GM19452 (cell line): ENCODE measurements around the gene SYTL2.
"Not testable (repeated sequence)": the region's sequence is repeated elsewhere in the genome, so short reads cannot be mapped to it uniquely, and the experiment has no call there.

Experiments
- ATAC-seq: cut with Tn5 transposase; IDR thresholded peaks from one replicate; pipeline ENCODE4 v1.9.1; 2021; ENCODE audit not compliant: unreplicated experiment

SYTL2 gene, protein sequence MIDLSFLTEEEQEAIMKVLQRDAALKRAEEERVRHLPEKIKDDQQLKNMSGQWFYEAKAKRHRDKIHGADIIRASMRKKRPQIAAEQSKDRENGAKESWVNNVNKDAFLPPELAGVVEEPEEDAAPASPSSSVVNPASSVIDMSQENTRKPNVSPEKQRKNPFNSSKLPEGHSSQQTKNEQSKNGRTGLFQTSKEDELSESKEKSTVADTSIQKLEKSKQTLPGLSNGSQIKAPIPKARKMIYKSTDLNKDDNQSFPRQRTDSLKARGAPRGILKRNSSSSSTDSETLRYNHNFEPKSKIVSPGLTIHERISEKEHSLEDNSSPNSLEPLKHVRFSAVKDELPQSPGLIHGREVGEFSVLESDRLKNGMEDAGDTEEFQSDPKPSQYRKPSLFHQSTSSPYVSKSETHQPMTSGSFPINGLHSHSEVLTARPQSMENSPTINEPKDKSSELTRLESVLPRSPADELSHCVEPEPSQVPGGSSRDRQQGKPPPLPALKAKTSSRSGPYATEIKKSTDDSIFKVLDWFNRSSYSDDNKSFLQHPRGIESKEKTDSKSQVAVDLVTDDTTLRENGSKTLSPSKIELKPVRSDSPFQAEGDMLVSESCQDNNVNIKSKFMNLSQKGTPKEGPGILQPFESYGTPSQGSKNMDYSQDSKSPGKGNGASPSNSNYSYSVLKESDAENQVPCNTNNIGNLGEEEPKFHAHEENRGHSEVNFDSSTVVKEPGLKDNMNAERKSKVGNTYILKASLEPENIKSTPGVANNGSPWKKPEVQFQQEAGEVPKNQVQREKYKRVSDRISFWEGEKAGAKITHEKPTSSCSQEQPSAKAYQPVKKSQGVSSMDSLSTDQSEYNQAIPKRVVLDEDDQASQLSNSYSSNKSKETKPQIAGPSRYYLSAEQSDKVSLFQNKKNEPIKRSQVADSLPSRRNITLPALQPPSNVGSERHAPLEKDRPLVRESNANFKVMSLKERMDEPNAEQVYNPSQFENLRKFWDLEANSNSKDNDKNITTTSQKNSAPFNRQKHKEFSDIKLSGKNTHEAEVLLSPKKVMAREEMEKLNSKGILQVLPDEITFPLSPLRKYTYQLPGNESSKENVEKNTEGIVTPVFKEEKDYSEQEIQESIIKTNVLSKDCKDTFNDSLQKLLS (N-terminal part only)

DNA sequence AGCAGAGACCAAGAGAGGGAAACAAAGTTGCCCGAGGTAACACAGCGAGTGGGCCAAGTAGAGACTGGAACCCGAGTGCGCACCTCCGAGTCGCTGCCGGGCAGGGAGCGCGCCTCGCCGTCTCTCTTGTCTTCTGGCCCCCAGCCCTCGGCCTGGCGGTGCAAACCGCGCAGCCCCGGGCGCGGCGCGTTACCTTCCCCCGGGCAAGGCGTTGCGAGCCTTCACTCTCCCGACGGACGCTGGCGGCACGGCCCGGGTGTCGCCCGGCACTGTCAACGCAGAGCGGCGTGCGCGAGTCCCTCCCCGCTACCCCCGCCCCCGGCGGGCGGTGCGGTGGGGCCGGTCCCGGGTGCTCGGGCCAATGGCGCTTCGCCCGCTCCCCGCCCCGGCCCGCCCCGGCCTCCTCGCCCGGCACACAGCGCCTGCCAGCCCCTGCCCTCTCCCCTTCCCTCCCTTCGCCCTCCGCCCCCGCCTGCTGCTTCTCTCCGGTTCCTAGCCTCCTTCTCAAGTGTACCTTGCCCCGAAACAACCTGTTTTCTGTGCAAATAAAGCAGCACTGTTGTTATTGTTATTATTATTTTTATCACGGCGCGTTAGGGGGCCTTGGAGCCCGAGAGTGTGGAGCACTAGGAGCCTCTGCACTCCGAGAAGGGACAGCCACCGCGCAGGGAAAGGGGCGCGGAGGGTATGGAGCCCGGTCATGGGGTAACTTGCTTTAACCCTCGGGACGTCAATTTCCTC is at the start of gene SYTL2:
Gene SYTL2, minus strand, starts transcription at position 271 of the 741 bp plus-strand sequence. CDS start 53,416 bp downstream, outside the sequence.
- ATAC-seq = peak; percentile 89

DNA sequence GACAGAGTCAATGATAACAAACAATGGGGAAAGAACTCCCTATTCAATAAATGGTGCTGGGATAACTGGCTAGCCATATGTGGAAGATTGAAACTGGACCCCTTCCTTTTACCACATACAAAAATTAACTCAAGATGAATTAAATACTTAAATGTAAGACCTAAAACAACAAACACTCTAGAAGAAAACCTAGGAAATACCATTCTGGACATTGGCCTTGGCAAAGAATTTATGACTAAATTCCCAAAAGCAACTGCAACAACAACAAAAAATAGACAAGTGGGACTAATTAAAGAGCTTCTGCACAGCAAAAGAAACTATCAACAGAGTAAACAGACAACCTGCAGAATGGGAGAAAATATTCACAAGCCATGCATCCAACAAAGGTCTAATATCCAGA is 48.6 kb upstream of the SYTL2 start:
- not testable (repeated sequence) for ATAC-seq

DNA sequence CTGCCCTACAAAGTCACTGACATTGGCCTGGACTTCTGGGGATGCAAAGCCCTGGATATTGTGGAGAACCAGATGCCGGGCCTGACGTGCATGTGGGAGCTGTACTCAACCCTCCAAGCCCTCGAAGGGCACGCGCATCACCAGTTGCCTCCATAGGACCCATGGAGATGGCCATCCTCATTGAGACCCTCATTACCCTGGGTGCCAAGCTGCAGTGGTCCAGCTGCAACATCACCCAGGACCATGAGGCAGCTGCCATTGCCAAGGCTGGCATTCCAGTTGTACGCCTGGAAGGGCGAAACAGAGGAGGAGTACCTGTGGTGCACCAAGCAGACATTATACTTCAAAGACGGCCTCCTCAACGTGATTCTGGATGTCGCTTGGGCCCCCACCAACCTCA is 46.2 kb upstream of the SYTL2 start:
- no peak for ATAC-seq

DNA sequence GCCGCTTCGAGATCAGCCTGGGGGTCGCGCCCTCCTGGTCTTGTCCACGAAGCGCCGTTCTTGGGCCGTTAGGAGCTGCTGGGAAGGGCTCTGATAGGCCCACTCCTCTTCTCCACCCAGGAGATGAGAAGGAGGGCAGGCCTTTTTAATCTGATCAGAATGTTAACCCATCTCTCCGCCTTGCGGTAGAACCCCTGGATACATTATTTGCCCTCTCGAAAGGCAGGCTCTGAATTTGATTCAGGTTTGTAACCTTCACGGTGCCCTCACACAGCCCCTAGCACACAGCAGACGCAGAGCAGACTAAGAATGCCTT is 44.4 kb upstream of the SYTL2 start, which contains the start of gene CCDC83:
Gene CCDC83, plus strand, starts transcription at position 43 of the 316 bp plus-strand sequence. CDS start 9,741 bp downstream, outside the sequence.
- no peak for ATAC-seq

DNA sequence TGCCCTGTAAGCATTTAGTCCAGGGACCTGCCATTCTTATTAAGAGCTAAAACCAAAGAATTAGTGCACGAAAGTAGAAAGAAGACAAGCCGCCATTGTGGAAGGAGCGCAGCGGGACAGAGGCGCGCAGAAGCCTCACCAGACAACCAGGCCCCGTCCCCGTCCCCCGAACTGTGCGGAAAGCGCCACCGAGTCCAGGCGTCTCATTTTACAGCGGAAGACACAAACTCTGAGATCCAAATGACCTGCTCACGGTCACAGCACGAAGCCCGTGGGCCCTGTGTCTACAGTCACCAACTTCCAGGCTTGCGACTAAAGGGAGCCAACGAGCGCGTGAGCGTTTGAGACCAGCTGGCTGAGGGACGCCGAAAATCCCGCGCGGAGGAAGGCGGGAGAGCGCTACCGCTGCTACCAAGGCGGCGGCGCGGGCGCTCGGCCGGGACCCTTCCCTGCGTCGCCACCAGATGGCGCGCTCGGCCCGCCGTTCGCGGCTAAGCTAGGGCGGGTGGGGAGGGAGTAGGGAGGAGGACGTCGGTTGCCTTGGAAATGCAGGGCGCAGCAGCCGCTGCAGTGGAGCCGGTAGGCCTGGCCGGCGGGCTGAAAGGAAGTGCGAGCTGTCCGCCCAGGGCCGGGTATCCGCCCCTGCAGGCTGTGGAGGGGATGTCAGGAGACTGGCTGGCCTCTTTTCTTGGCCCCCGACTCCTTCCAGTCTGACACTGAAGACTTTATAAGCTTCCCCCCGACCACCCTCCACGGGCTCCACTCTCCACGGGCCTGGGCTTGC is 43.8 kb upstream of the SYTL2 start:
- peak; percentile 100 for ATAC-seq

DNA sequence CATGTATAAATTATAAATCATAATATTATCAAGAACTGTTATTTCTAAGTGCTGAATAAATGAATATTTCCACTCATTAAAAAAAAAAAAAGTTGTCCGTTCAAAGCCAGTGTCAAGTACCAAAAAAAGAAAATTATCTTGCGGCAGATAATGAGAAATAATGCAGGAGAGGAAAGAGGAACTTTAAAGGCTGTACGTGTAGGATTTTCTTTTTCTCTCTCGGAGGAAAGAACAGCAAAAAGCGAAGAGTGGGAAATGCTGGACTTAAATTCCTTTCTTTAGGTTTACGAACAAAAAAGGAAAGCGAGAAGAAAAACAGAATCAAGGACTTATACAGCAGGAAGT is 43.2 kb upstream of the SYTL2 start:
- no peak for ATAC-seq

DNA sequence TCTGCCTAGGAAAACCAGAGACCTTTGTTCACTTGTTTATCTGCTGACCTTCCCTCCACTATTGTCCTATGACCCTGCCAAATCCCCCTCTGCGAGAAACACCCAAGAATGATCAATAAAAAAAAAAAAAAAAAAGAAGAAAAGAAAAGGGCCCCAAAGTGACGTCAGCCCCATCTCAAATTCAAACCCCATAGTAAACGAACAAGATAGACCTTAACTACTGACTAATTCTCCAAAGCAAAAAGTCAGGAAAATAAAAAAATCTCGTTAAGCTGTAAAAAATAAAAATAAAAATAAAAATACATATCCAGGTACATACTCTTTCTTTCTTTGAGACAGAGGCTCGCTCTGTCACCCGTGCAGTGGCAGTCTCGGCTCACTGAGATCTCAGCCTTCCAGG is 42.6 kb upstream of the SYTL2 start:
- not testable (repeated sequence) for ATAC-seq

DNA sequence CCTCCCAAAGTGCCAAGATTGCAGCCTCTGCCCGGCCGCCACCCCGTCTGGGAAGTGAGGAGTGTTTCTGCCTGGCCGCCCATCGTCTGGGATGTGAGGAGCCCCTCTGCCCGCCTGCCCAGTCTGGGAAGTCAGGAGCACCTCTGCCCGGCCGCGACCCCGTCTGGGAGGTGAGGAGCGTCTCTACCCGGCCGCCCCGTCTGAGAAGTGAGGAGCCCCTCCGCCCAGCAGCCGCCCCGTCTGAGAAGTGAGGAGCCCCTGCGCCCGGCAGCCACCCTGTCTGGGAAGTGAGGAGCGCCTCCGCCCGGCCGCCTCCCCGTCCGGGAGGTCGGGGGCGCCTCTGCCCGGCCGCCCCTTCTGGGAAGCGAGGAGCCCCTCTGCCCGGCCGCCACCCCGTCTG is 41.8 kb upstream of the SYTL2 start:
- not testable (repeated sequence) for ATAC-seq

DNA sequence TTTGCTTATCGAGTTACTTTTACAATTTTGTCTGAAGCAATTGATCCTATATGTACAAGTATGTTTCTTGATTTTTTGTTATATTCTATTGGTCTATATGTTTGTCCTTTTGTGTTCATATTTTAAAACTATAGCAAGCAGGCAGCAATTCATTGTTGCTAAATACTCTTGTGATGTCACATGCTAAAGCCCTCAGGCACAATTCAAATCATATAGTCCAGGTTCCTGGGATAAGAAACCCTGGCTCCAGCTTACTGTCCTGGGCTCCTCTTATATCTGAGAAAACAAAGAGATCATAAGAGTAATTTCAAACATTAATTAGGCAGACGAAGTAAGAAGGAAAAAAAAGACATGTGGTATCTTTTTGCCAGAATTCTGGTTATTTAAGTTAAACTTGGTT is 37.6 kb upstream of the SYTL2 start:
- ATAC-seq = no peak

DNA sequence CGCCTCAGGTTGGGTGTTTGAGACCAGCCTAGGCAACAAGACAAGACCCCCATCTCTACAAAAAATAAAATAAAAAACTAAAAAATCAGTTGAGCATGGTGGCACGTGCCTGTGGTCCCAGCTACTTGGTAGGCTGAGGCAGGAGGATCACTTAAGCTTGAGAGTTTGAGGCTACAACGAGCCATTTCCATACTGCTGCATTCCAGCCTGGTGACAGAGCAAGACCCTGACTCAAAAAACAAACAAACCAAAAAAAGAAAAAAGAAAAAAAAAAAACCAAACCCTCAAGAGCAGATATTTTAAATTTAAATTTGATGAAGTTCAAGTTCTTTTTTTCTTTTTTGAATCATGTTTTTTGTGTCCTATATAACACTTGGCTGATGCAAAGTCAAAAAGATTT is 37.1 kb upstream of the SYTL2 start:
- ATAC-seq = no peak

DNA sequence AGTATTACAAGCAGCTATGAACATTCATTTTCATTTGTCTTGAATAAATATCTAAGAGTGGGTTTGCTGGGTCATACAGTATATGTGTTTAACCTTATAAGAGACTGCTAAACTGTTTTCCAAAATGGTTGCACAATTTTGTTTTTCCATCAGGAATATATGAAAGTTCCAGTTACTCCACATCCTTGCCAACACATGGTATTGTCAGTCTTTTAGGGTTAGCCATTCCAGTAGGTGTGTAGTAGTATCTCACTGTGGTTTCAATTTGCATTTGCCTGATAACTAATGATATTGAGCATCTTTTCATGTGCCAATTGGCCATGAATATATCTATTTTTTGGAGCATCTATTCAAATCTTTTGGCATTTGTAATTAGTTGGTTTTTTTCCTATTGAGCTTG is 36.5 kb upstream of the SYTL2 start:
- no peak for ATAC-seq

DNA sequence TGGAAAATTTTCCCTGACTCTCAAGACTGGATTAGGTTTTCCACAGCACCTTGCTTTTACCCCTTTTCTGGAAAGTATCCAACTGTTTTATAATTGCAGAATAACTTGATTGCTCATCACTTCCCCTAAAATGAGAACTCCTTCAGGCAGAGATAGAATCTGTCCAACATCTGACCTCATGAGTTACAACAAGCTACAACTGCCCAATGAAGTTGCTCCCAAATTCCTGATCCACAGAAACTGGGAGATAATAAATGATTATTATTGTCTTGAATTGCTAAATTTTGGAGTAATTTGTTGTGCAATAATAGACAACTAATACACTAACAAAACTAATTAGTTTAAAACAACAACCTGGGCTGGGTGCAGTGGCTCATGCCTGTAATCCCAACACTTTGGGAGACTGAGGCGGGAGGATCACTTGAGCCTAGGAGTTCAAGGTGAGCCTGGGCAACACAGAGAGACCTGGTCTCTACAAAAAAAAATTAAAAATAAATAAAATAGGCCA is 34.2 kb upstream of the SYTL2 start:
- no peak for ATAC-seq

DNA sequence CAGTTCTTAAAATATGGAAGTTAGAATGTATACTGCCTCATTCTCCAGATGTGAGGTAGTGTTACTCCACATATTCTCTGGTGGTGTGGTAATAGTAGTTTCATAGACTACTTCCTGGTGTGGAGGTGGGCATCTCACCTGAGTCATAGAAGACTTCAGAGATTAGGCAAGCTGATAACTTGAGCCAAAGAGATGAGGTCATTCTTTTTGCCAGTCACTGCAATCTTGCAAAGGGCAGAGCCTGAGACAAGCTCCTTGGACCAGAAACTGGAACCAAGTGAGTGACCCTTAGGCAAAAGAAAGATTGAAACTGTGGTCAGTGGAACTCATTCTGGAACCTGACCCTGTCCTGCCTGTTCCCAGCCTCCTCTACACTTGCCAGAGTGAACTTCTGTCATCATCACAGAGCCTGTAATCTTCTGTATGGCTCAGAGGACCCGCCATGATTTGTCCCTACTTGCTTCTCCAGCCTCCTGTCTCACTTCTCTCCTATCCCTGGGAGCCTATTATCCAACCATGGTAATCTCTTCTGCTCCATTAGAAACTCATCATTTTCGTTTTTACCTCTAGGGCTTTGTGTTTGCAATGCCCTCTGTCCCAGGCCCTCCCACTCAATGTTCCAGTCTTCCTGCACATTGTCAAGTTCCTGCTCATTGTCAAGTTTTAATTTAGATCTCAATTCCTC is 33.6 kb upstream of the SYTL2 start:
- ATAC-seq = no peak

DNA sequence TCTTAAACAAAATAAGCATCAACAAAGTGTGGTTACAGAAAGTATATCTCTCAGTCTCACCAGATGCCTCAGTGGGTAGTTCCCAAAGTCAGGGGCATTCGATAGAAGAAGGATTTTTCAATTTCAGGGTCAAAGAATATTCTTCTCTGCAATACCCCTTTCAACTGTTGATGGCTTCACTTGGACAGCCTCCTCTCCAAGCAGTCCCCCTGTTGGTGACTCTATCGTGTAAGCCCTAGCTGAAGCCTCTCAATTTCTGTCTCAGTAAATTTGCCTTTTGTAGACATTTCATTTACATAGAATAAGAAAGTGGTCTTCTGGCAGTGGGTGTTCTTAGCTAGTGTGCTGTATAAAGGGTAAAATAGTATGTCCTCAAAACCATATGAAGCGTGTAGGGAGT is 33.0 kb upstream of the SYTL2 start:
- no peak for ATAC-seq

DNA sequence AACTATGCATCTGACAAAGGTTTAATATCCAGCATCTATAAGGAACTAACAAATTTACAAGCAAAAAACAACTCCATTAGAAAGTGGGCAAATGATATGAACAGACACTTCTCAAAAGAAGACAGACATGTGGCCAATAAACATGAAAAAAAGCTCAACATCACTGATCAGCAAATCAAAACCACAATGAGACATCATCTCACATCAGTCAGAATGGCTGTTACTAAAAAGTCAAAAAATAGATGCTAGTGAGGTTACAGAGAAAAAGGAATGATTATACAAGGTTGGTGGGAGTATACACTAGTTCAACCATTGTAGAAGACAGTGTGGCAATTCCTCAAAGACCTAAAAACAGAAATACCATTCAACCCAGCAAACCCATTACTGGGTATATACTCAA is 30.0 kb upstream of the SYTL2 start:
- not testable (repeated sequence) for ATAC-seq

DNA sequence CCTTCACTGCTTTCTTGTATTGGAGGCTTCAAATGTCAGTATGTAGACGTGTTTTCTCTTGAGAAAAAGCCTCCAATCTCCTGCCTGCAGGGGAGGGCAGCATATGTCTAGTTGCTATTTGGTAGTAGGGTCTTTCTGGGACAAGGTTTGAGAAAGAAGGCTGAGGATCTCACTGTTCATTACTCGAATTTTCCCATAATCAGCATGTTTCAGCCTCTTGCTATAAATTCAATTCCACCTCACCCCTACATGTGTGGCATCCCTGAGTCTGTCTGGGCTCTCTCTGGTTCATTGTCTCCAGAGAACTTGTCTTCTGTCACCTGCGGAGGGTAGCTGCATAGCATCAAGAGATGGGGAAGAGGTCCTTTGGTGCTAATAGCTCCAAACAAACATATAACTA is 24.8 kb upstream of the SYTL2 start:
- no peak for ATAC-seq

DNA sequence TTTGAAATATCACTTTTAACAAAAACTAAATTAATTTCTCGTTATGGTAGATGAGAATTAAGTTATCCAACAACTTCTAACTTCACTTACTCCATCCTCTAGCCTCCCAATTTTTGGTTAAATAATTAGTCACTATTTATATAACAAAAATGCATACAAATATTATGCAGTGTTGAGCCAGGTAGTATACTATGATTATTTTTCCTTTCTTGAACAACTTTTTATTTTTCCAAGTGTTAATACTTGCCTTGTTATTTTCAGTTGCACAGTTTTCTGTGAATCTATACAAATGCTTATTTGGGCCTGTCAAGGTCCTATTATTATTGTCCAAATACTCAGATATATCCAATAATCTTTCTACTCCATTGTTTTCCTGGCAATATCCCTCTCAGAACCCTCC is 24.3 kb upstream of the SYTL2 start:
- ATAC-seq = no peak

DNA sequence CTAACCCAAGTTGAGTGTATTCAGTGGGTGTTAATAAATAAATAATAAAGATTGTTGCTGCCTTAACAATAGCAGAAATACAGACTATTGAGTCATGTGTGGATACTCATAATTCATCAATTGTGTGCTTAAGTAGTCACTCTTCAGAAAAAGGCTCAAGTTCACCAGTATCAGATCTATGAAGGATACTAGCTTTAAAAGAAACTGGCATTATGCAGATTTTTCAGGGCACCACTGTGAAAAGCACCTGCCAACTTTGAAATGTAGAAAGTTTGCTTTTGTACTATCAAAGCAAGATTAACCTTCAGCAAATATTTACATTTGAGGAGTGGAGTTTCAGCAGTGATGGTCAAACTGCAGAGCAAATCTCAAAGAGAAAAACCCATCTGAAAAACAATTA is 20.1 kb upstream of the SYTL2 start:
- ATAC-seq = no peak

DNA sequence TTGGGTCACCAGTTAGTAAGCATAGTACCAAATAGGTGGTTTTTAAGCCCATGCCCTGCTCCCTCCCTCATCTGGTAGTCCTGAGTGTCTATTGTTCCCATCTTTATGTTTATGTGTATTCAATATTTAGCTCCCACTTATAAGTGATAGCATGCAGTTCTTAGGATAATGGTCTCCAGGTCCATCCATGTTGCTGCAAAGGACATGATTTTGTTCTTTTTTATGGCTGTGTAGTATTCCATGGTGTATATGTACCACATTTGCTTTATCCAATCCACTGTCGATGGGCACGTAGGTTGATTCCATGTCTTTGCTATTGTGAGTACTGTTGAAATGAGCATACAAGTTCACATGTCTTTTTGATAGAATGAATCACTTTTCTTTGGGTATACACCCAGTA is 18.2 kb upstream of the SYTL2 start:
- ATAC-seq = no peak

DNA sequence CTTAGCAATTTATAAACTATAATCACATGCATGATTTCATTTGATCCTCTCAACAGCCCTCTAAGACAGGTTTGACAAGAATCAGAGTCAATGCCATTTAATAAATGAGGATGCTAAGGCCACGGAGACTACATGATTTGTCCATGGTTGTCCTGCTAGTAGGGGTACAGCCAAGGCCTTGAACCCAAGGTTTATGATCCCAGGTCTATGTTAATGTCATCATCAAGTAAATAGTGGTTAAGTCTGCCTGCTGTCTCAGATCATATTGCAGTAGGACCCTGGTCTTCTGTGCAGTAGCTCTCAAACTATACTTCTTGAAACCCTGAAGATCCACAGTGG is 17.7 kb upstream of the SYTL2 start:
- ATAC-seq = no peak
